GM23338 (cell line): ENCODE results near the gene MCRIP1. TPM values are rescaled to one million over a fixed set of nuclear protein-coding genes. Genes with fewer than 3 reads are reported as not detected.
A peak's percentile ranks its signal among the peaks of the same experiment; 100 is the strongest.

ENCODE experiments used
- ATAC-seq: fragments of 200-7000 bp; cut with Tn5 transposase; 3 replicates; pipeline ENCODE4 v1.9.1; 2020
- DNase-seq: peaks from one replicate; pipeline ENCODE4 v3.0.0-alpha.2; 2015; ENCODE audit warnings: low spot score
- H2AFZ ChIP-seq: fragments of 200-600 bp; sonication (generic); 2 replicates; pipeline ENCODE4 v1.8.0; 2016; ENCODE audit warnings: antibody characterized with exemption, mild to moderate bottlenecking, moderate library complexity
- H3F3A ChIP-seq: fragments of 200-600 bp; sonication (generic); replicated peaks from 2 replicates; pipeline ENCODE4 v1.8.0; 2017; ENCODE audit warnings: antibody characterized with exemption, mixed run types, low read depth
- H3K27ac ChIP-seq: fragments of 200-600 bp; sonication (generic); 2 replicates; pipeline ENCODE4 v1.6.1; 2016; ENCODE audit warnings: low read depth
- H3K27me3 ChIP-seq: fragments of 200-600 bp; sonication (generic); 2 replicates; pipeline ENCODE4 v1.8.0; 2016; ENCODE audit warnings: mild to moderate bottlenecking, mixed run types, moderate library complexity; ENCODE audit not compliant: insufficient read depth
- H3K36me3 ChIP-seq: fragments of 200-600 bp; sonication (generic); 2 replicates; pipeline ENCODE4 v1.8.0; 2016; ENCODE audit warnings: mild to moderate bottlenecking; ENCODE audit not compliant: insufficient read depth
- H3K4me1 ChIP-seq: fragments of 200-600 bp; sonication (generic); 2 replicates; pipeline ENCODE4 v1.8.0; 2016; ENCODE audit warnings: mild to moderate bottlenecking, moderate library complexity; ENCODE audit not compliant: insufficient read depth
- H3K4me2 ChIP-seq: fragments of 200-600 bp; sonication (generic); 2 replicates; pipeline ENCODE4 v1.7.1; 2017; ENCODE audit warnings: mixed run types
- H3K4me3 ChIP-seq: fragments of 200-600 bp; sonication (generic); 2 replicates; pipeline ENCODE4 v1.6.1; 2016; ENCODE audit warnings: mixed run types
- H3K79me2 ChIP-seq: fragments of 200-600 bp; sonication (generic); replicated peaks from 2 replicates; pipeline ENCODE4 v1.8.0; 2017; ENCODE audit warnings: mild to moderate bottlenecking; ENCODE audit not compliant: insufficient read depth
- H3K9me2 ChIP-seq: fragments of 200-600 bp; sonication (generic); 2 replicates; pipeline ENCODE4 v1.8.0; 2017; ENCODE audit not compliant: insufficient read depth
- H4K20me1 ChIP-seq: fragments of 200-600 bp; sonication (generic); replicated peaks from 2 replicates; pipeline ENCODE4 v1.8.0; 2017; ENCODE audit warnings: mild to moderate bottlenecking; ENCODE audit not compliant: insufficient read depth
- H3K27ac Mint-ChIP-seq: 2 replicates; pipeline ENCODE4 v1.8.0; 2020; ENCODE audit warnings: inconsistent platforms, mild to moderate bottlenecking, moderate library complexity, mixed read lengths
- H3K27me3 Mint-ChIP-seq: 3 replicates; pipeline ENCODE4 v1.8.0; 2022; ENCODE audit warnings: low read depth, mild to moderate bottlenecking, moderate library complexity, mixed read lengths, inconsistent platforms; ENCODE audit not compliant: insufficient read depth, poor library complexity
- H3K36me3 Mint-ChIP-seq: 3 replicates; pipeline ENCODE4 v1.8.0; 2021; ENCODE audit warnings: low read depth, mild to moderate bottlenecking, inconsistent platforms, moderate library complexity, mixed read lengths
- H3K4me1 Mint-ChIP-seq: 3 replicates; pipeline ENCODE4 v1.8.0; 2020; ENCODE audit warnings: mild to moderate bottlenecking, inconsistent platforms, mixed read lengths
- H3K4me3 Mint-ChIP-seq: 3 replicates; pipeline ENCODE4 v1.8.0; 2021; ENCODE audit warnings: moderate library complexity, mild to moderate bottlenecking, inconsistent platforms, mixed read lengths
- H3K9me3 Mint-ChIP-seq: 3 replicates; pipeline ENCODE4 v1.8.0; 2020; ENCODE audit warnings: moderate library complexity, mild to moderate bottlenecking, inconsistent platforms, mixed read lengths
- CREB1 ChIP-seq: fragments of 250-450 bp; sonication (Bioruptor Pico); IDR thresholded peaks from 2 replicates; pipeline ENCODE4 v1.5.0; 2020; ENCODE audit warnings: low read depth, mild to moderate bottlenecking, moderate library complexity
- CTCF ChIP-seq, 2 experiments: fragments of 200-600 bp in 1 of 2; sonication (generic) in 1 of 2; conservative IDR thresholded peaks; 2 replicates each; pipeline versions ENCODE4 v1.5.1 to v1.6.1; 2016 to 2017; ENCODE audit warnings: antibody characterized with exemption in 2 of 2, low read depth in 2 of 2, mild to moderate bottlenecking in 2 of 2, moderate library complexity in 1 of 2
- ETS1 ChIP-seq: IDR thresholded peaks from 2 replicates; pipeline ENCODE4 v1.6.1; 2016; ENCODE audit warnings: antibody characterized with exemption
- EZH2 ChIP-seq: fragments of 200-600 bp; sonication (generic); IDR thresholded peaks from one replicate; pipeline ENCODE4 v1.8.0; 2017; ENCODE audit warnings: antibody characterized with exemption, mild to moderate bottlenecking, low read depth; ENCODE audit not compliant: unreplicated experiment
- EZH2phosphoT487 ChIP-seq: fragments of 200-600 bp; sonication (generic); IDR thresholded peaks from one replicate; pipeline ENCODE4 v1.8.1; 2018; ENCODE audit warnings: antibody characterized with exemption; ENCODE audit not compliant: unreplicated experiment
- JUNB ChIP-seq: IDR thresholded peaks from one replicate; pipeline ENCODE4 v1.6.1; 2016; ENCODE audit warnings: antibody characterized with exemption; ENCODE audit not compliant: unreplicated experiment
- NANOG ChIP-seq: IDR thresholded peaks from 2 replicates; pipeline ENCODE4 v1.6.1; 2016; ENCODE audit warnings: antibody characterized with exemption, borderline replicate concordance
- POLR2AphosphoS5 ChIP-seq: IDR thresholded peaks from 2 replicates; pipeline ENCODE4 v1.6.1; 2016; ENCODE audit warnings: antibody characterized with exemption, low read depth
- STAT1 ChIP-seq: IDR thresholded peaks from one replicate; pipeline ENCODE4 v1.6.1; 2016; ENCODE audit warnings: antibody characterized with exemption; ENCODE audit not compliant: unreplicated experiment
- ZNF114 ChIP-seq: fragments of 250-450 bp; sonication (Bioruptor Pico); IDR thresholded peaks from 2 replicates; pipeline ENCODE4 v1.5.0; 2020; ENCODE audit warnings: mild to moderate bottlenecking, moderate library complexity
- polyA plus RNA-seq: library from polyadenylated mRNA; unstranded; fragments of >200 nt; fragmentation: Nextera tagmentation; extraction: Ambion mirVana; gene quantifications from 2 replicates; pipeline ENCODE4 v1.2.1, GENCODE V29; 2016
- total RNA-seq: library from RNA; depleted of rRNA; stranded (reverse); fragments of >200 nt; shearing (Covaris generic); gene quantifications from 2 replicates; pipeline ENCODE4 v1.2.3, GENCODE V29; 2014

The MCRIP1 gene
- total and polyA plus RNA-seq, 2 experiments from 2014 or later = 85.2 to 101 TPM

GRCh38 chr17:81832608-81833159, 407 bp downstream of the MCRIP1 start (continued):
- TF ChIP-seq CTCF (conservative IDR thresholded peaks at IDR 0.05; ENCODE audit: low read depth in 2 of 2) (no peak), ETS1 (no peak), JUNB (no peak), POLR2AphosphoS5 (no peak), ZNF114 (CRISPR knock-in tag) (no peak), STAT1 (no peak)

- H3K9me3 Mint-ChIP-seq = no peaks in the 10 kb centered on the region
- H3K4me1 ChIP-seq = peaks cover 11% of the 10 kb centered on the region
- H3K36me3 ChIP-seq = no peaks in the 10 kb centered on the region
- H4K20me1 ChIP-seq = no peaks in the 10 kb centered on the region; the same call in 1 of the 2 replicates
- no peak for TF ChIP-seq NANOG
- peak overlapping the region; percentile 96 for H3K4me2 ChIP-seq
- peak overlapping the region; percentile 87 for H3K4me3 Mint-ChIP-seq
- no peak overlapping the region for H3K27ac Mint-ChIP-seq
- ATAC-seq (peak; percentile 8), DNase-seq (no peak)
- no peaks in the 10 kb centered on the region for H3K27me3 ChIP-seq
- H3K9me2 ChIP-seq = no peaks in the 10 kb centered on the region
- H3K27me3 Mint-ChIP-seq = peaks cover 9% of the 10 kb centered on the region
- no peak overlapping the region for H3K27ac ChIP-seq
- peaks cover 21% of the 10 kb centered on the region; the same call in 1 of the 2 replicates for H3F3A ChIP-seq
- peaks cover 3% of the 10 kb centered on the region; the same call in 2 of the 3 replicates for H3K36me3 Mint-ChIP-seq
- H3K79me2 ChIP-seq = peaks cover 9% of the 10 kb centered on the region
- H3K4me3 ChIP-seq = peak overlapping the region; percentile 84
- peaks cover 20% of the 10 kb centered on the region for H3K4me1 Mint-ChIP-seq
- no peak overlapping the region for H2AFZ ChIP-seq
Observed at GRCh38 chr17:81831957-81832607, 1.0 kb downstream of the MCRIP1 start.

GRCh38 chr17:81831563-81831956, 1.5 kb downstream of the MCRIP1 start:
- Mint-ChIP-seq H3K9me3 (no peaks in the 10 kb centered on the region), H3K27me3 (peaks cover 9% of the 10 kb centered on the region), H3K4me3 (peak overlapping the region; percentile 87), H3K36me3 (peaks cover 3% of the 10 kb centered on the region; the same call in 2 of the 3 replicates), H3K27ac (no peak overlapping the region), H3K4me1 (peaks cover 20% of the 10 kb centered on the region)
- ATAC-seq = no peak
- DNase-seq = no peak
- no peaks in the 10 kb centered on the region for H3K9me2 ChIP-seq
- H3K79me2 ChIP-seq = peaks cover 9% of the 10 kb centered on the region
- peak overlapping the region; percentile 96 for H3K4me2 ChIP-seq
- H3K4me1 ChIP-seq = peaks cover 11% of the 10 kb centered on the region
- H3K36me3 ChIP-seq = no peaks in the 10 kb centered on the region
- H3K4me3 ChIP-seq = peak overlapping the region; percentile 84; the same call in 1 of the 2 replicates
- H2AFZ ChIP-seq = no peak overlapping the region
- no peaks in the 10 kb centered on the region; the same call in 1 of the 2 replicates for H4K20me1 ChIP-seq
- no peaks in the 10 kb centered on the region for H3K27me3 ChIP-seq
- peaks cover 21% of the 10 kb centered on the region; the same call in 1 of the 2 replicates for H3F3A ChIP-seq
- H3K27ac ChIP-seq = no peak overlapping the region
- no peak for TF ChIP-seq EZH2phosphoT487
- no peak for TF ChIP-seq STAT1
- TF ChIP-seq EZH2 = no peak
- no peak for TF ChIP-seq NANOG
- no peak for TF ChIP-seq CREB1 (CRISPR knock-in tag)
- no peak for TF ChIP-seq JUNB
